Ovary (tissue), 9 donors: ENCODE measurements around the gene PRPF40B. TPM values are rescaled to one million over a fixed set of nuclear protein-coding genes. Genes with fewer than 3 reads are reported as not detected.

Experiments
- DNase-seq, 5 donors: peaks; one replicate each; pipeline ENCODE4 v3.0.0-alpha.2; 2019 to 2020
- H3K27ac ChIP-seq, 2 donors: fragments of 200-600 bp; one replicate each; pipeline versions ENCODE4 v1.5.1 to v1.8.0; 2019 to 2022
- H3K27me3 ChIP-seq: fragments of 200-600 bp; one replicate; pipeline ENCODE4 v1.8.0; 2022
- H3K36me3 ChIP-seq: fragments of 200-600 bp; sonication (generic); one replicate; pipeline ENCODE4 v1.5.1; 2019
- H3K4me1 ChIP-seq: one replicate; pipeline ENCODE4 v1.8.1; 2013; ENCODE audit warnings: mild to moderate bottlenecking, moderate library complexity; ENCODE audit not compliant: insufficient read depth
- H3K4me3 ChIP-seq: fragments of 200-600 bp; sonication (generic); one replicate; pipeline ENCODE4 v1.5.1; 2017
- H3K9me3 ChIP-seq, 2 donors: fragments of 200-600 bp in 1 of 2; sonication (generic) in 1 of 2; one replicate each; pipeline versions ENCODE4 v1.5.1 to v1.8.1; 2013 to 2019; ENCODE audit warnings: mild to moderate bottlenecking in 1 of 2, moderate library complexity in 1 of 2
- CTCF ChIP-seq, 3 donors: fragments of 450-650 bp in 2 of 3; fragments of 200-600 bp in 1 of 3; IDR thresholded peaks; one replicate each; pipeline versions ENCODE4 v1.5.1 to v1.8.0; 2016 to 2022; ENCODE audit warnings: antibody characterized with exemption in 3 of 3, mild to moderate bottlenecking in 1 of 3
- EP300 ChIP-seq: sonication (generic); formaldehyde crosslinking; IDR thresholded peaks from one replicate; pipeline ENCODE4 v1.6.1; 2017; ENCODE audit warnings: antibody characterized with exemption
- POLR2A ChIP-seq: fragments of 450-650 bp; IDR thresholded peaks from one replicate; pipeline ENCODE4 v1.6.1; 2017; ENCODE audit warnings: antibody characterized with exemption, mild to moderate bottlenecking, moderate library complexity
- WGBS, 3 donors: extraction: QIAGEN DNeasy Blood & Tissue Kit in 1 of 3; methylation state at CpG; one replicate each; pipeline versions ENCODE4 v1.1.5 to v1.1.7; 2013 to 2017; 5-methylcytosine and 5-hydroxymethylcytosine counted together
- intact Hi-C, 4 donors: fragments of 100-400 bp; cut with DNase I; formaldehyde crosslinking; loops; one replicate each; pipeline versions ENCODE4 v1.11.0 to v1.15.1; 2022 to 2023
- polyA plus RNA-seq, 2 donors: library from polyadenylated mRNA; stranded (reverse); fragments of 200-250 nt in 1 of 2; fragments of 350-450 nt in 1 of 2; fragmentation: Illumina TruSeq in 1 of 2; extraction: RNeasy Lipid Tissue Mini Kit (QIAGEN cat#74804) in 1 of 2; gene quantifications; one replicate each; pipeline ENCODE4 v1.2.3, GENCODE V29; 2013 to 2014
- total RNA-seq, 7 donors: library from RNA; depleted of rRNA in 2 of 7; stranded (reverse); fragments of >200 nt in 2 of 7; fragmentation: NEBNext Ultra II Directional in 3 of 7; extraction: Animal tissue kit (Norgen Biotek cat#: 25700) in 3 of 7; gene quantifications; one replicate each; pipeline versions ENCODE4 v1.1.0 to v1.2.4, GENCODE V29; 2016 to 2023
- donor health status: DM: no; HTN: no; CAD: no; lungs with moderate emphysema.
- donor health status: DM: no; HTN: no; CAD: no.
- donor health status: Bipolar disorder and iron deficiency.
- donor health status: DM: yes; HTN: yes; CAD: no.
- donor health status: DM: no; HTN: no; CAD: no.
- donor health status: DM: yes; HTN: yes; CAD: no.

The PRPF40B gene
- total and polyA plus RNA-seq, 9 donors: 13.4 to 72.6 (median 33.8) TPM

GRCh38 chr12:49645146-49646039, 22.0 kb downstream of the PRPF40B start:
- no peak overlapping the region for H3K27ac ChIP-seq
- no peak overlapping the region for H3K4me3 ChIP-seq
- WGBS, 3 donors: 82 to 86% (median 84%) methylated on average over 6 of the region's 6 CpGs
- no peak for DNase-seq
- TF ChIP-seq CTCF (IDR thresholded peaks at IDR 0.05): no peak
- TF ChIP-seq POLR2A: no peak
- no peak for TF ChIP-seq EP300
- H3K27me3 ChIP-seq: no peaks in the 10 kb centered on the region
- intact Hi-C loops: loop anchor here in 3 of 4 donors (2.0 kb wide), 1 partner anchor 61 kb away; the partner anchor contains the start of gene FMNL3 (in 3 of the 3)
- H3K36me3 ChIP-seq: no peaks in the 10 kb centered on the region
- no peaks in the 10 kb centered on the region for H3K9me3 ChIP-seq
- no peaks in the 10 kb centered on the region for H3K4me1 ChIP-seq

GRCh38 chr12:49646331-49646830, 23.0 kb downstream of the PRPF40B start:
- Histone ChIP-seq H3K27ac (no peak overlapping the region), H3K9me3 (no peaks in the 10 kb centered on the region), H3K4me3 (no peak overlapping the region), H3K36me3 (no peaks in the 10 kb centered on the region), H3K4me1 (no peaks in the 10 kb centered on the region), H3K27me3 (no peaks in the 10 kb centered on the region)
- DNase-seq: no peak
- TF ChIP-seq EP300: no peak
- TF ChIP-seq CTCF (IDR thresholded peaks at IDR 0.05): no peak
- no peak for TF ChIP-seq POLR2A
- 90 to 92% (median 92%) methylated on average over 7 of the region's 7 CpGs for WGBS, 3 donors
- intact Hi-C loops: no loop called here

DNA sequence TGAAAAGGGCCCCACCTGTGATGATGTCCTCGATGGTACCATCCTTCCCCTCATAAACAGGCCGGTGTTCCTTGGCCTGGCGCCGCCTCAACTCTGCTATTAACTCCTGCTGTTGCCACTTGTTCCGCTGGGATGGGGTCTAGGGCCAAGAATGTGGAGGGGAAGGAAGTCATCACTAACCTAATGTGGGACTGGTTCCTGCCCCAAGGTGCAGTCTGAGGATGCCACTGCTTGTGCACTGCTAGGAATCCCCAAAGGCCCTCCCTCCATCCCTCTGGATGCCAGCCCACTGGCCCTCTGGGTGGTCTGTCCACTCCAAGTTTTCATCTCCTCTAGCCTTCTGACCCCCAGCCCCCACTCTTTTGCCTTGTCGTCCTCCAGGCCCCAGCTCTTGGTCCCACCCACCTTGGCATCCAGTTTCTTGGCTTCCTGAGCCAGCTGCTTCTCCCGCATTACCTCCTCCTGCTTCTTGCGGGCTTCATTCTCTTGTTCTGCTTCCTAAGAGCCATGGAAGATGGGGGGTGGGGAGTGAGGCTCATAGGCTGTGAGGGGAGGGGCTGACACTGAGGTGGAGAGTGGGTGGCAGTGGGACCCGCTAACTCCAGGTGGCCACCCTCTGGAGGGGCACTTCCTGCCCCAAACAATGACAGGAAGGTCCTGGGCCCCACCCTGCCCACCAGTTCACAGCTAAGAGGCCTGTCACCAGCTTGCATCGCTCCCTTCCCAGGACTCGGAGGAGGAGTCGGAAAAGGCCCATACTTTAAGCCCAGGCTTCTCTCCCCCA, 23.7 kb downstream of the PRPF40B start:
- Histone ChIP-seq H3K9me3 (no peaks in the 10 kb centered on the region), H3K27ac (no peak overlapping the region), H3K36me3 (no peaks in the 10 kb centered on the region), H3K27me3 (no peaks in the 10 kb centered on the region), H3K4me1 (no peaks in the 10 kb centered on the region), H3K4me3 (no peak overlapping the region)
- TF ChIP-seq EP300: no peak
- no peak for TF ChIP-seq POLR2A
- no peak for TF ChIP-seq CTCF (IDR thresholded peaks at IDR 0.05)
- DNase-seq: peak in 1 of 5 donors; percentile 42
- WGBS, 3 donors: 51 to 64% (median 61%) methylated on average over 12 of the region's 12 CpGs
- intact Hi-C loops: no loop called here

DNA sequence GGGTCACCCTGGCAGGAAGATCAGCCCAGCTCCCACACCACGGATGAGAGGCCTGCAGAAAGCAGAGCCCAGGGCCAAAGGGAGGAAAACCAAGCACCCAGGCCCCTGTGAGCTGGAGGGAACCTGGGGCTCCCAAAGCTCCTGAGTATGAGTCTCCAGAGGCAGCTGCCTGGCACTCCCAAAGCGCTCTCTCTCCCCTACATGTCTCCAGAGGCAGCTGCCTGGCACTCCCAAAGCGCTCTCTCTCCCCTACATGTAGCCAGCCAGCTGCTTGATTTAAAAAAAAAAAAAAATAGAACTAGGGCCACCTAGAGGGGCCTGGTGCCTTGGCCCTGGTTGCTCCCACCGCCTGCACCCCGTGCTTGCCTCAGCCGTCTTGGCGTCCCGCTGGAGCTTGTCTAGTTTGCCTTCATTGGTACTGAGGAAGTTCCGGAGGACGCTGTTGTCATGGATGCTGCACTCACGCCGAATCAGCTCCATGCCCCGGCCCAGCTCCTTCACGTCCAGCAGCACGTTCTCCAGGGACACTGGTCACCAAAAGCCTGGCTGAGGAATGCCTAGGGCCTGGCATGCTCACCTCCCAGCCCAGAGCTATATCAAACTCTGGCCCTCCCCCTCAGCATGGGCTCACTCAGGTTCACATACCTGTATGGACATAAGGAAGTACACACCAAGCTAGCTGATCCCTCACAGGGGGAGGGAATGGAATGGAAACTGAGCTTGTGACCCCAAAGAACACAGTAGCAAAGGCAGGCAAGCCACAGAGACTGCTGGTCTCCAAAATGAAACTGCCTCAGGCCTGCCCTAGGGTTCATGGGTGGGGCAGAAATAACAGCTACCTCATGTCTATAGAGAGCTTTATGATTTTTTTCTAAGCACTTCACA, 24.7 kb downstream of the PRPF40B start:
- H3K36me3 ChIP-seq: no peaks in the 10 kb centered on the region
- H3K4me1 ChIP-seq: no peaks in the 10 kb centered on the region
- H3K27ac ChIP-seq: no peak overlapping the region
- intact Hi-C loops: no loop called here
- no peaks in the 10 kb centered on the region for H3K9me3 ChIP-seq
- H3K4me3 ChIP-seq: no peak overlapping the region
- 69 to 79% (median 70%) methylated on average over 15 of the region's 15 CpGs for WGBS, 3 donors
- TF ChIP-seq EP300: no peak
- no peak for TF ChIP-seq CTCF (IDR thresholded peaks at IDR 0.05)
- TF ChIP-seq POLR2A: no peak
- DNase-seq: no peak
- H3K27me3 ChIP-seq: no peaks in the 10 kb centered on the region
